ENCODE data around the gene RCN2. TPM values are rescaled to one million over a fixed set of nuclear protein-coding genes. Genes with fewer than 3 reads are reported as not detected.

Gene RCN2
- total RNA-seq, 1 experiment from 2014 or later, result 130 TPM

DNA sequence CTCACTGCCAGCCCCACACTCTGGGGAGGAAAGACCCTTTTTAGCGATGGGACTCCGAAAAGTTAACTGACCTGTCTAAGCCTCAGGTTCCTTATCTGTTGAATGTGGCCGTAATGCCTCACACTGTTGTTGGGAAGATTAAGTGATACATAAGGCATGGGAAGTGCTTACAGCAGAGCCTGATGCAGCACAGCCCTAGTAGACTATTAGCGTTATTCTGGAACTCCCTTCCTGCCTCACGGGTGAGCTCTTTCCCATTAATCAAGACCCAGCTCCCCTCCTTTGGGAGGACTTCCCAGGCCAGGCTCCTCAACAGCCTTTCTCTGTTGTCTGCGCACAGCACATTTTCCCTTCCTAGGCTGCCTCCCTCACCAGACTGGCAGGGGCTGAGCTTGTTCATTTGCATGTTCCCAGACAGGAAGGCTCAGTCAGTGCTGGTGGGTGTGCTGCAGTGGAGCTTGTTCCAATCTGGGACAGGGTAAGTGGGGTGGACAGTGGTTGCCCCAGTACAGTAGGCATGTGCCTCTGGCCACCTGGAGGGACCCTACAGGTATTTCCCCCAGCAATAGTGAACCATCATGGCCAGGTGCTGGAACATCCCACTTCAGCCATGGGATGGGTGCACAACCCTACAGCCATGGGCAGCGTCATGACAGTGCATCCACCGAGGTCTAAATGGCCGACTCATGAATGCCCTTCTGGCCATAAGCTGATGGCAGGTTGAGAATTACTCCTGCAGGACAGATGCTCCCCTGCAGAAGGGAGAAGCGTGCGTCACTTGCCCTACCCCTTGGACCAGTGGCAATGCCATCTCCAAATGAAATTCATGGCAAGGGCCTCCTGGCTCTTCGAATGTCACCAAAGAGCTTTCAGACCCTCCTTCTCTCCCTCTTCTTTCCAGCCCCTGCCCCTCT is 57.6 kb downstream of the RCN2 start:
- Histone ChIP-seq H3K36me3 (replicated peaks; ENCODE audit: control insufficient read depth, insufficient read depth, low read length) (no peaks in the 10 kb centered on the region), H3K27me3 (ENCODE audit: control insufficient read depth, insufficient read depth, low read length) (no peaks in the 10 kb centered on the region), H3K4me3 (ENCODE audit: insufficient read depth, low read depth, low read length) (no peak overlapping the region)
- no peak for DNase-seq

- Histone ChIP-seq H3K36me3 (replicated peaks; ENCODE audit: control insufficient read depth, insufficient read depth, low read length) (no peaks in the 10 kb centered on the region), H3K27me3 (ENCODE audit: control insufficient read depth, insufficient read depth, low read length) (no peaks in the 10 kb centered on the region), H3K4me3 (ENCODE audit: insufficient read depth, low read depth, low read length) (no peak overlapping the region)
- peak; percentile 16 for DNase-seq
These were observed 59.5 kb downstream of the RCN2 start for GRCh38 chr15:76991048-76991447.

DNA sequence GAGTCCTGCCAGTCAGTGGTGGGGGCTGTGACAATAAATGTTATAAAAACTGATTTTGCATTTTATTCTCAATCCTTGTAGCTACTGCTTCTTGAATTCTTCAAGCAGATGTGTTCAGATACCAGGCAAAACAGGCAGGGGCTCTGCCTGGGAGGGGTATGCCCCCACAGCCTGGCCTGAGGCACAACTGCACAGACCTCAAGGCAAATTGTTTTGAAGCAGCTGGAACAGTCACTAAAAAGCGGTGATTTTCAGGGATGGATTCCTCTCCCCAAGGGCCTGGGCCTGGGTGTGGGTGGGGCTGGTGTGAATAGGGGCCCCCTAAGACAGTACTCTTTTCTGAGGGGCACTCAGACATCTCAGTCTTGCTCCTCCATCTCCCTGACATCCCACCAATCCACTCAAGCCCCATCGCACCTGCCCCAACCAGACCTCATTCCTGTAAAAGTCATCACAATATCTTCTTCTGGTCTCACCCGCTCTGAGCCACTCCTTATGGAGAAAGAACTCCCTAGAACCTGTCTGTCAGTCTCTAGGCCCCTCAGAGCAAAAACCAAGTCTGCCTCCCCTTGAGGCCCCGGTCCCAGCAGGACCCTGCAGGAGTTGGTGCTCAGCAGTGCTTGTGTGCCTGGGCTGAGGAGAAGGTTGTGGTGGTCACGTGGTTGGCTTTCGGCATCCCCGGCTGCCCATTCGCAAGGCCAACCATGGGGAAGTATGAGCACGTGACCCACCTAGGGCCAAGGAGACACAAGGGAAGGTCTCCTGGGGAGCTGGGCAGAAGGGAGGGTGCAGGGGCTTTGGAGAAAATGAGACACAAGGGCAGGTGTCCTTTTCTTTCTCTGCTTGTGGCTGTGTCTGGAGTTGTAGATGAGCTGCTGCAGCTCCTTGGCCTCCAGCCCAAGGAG is 60.4 kb downstream of the RCN2 start:
- DNase-seq, result peak; percentile 11
- H3K36me3 ChIP-seq (replicated peaks; ENCODE audit: control insufficient read depth, insufficient read depth, low read length), result no peaks in the 10 kb centered on the region
- no peaks in the 10 kb centered on the region for H3K27me3 ChIP-seq (ENCODE audit: control insufficient read depth, insufficient read depth, low read length)
- H3K4me3 ChIP-seq (ENCODE audit: insufficient read depth, low read depth, low read length), result no peak overlapping the region

DNA sequence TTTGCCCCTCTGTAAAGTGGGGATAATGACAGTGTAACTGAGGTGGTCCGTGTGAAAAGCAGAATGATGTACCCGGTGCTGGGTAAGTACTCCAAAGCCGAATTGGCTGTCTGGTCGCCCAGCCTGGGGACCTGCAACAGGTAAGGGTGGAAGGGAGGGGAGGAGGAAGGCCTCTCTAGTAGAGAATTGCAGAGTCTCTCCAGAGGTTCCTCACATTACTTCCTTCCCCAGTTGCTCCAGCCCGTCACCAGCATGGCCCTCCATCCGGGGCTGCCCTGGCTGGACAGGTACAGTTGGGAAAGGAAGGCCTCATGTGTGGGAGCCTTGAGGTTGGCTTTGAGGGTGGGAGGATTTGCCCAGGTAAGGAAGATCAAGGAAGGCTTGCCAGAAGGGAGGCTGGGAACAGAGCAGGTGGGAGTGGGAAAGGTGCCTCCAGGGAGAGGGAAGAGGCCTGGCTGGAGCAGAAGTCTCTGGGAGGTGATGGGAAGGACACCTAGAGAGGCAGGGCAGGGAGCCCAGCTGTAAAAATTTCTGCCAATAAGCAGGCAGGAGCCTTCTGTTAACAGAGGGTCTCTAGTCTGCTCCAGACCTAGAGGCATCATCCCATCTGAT is 61.7 kb downstream of the RCN2 start:
- H3K4me3 ChIP-seq (ENCODE audit: insufficient read depth, low read depth, low read length), result no peak overlapping the region
- no peaks in the 10 kb centered on the region for H3K36me3 ChIP-seq (replicated peaks; ENCODE audit: control insufficient read depth, insufficient read depth, low read length)
- peak; percentile 13 for DNase-seq
- no peaks in the 10 kb centered on the region for H3K27me3 ChIP-seq (ENCODE audit: control insufficient read depth, insufficient read depth, low read length)

DNA sequence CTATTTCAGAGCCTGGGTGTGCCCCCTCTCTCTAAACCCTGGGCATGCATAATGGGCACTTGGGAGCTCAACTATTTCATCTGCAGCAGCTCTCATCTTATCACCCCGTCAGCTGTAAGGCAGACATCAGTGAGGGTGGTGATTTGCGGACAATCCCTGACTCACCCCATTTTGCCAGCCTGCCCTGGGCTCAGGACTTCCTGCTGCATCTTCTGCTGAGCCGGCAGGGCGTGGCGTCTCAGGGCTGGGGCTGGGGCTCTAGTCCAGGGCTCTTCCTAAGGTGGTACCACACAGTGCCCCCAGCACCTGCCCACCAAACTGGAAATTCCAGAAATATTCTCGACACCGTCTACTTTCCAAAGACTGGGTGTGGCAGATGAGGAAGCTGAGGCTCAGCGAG is 62.5 kb downstream of the RCN2 start:
- H3K27me3 ChIP-seq (ENCODE audit: control insufficient read depth, insufficient read depth, low read length), result no peaks in the 10 kb centered on the region
- no peaks in the 10 kb centered on the region for H3K36me3 ChIP-seq (replicated peaks; ENCODE audit: control insufficient read depth, insufficient read depth, low read length)
- no peak overlapping the region for H3K4me3 ChIP-seq (ENCODE audit: insufficient read depth, low read depth, low read length)
- DNase-seq, result peak; percentile 26

DNA sequence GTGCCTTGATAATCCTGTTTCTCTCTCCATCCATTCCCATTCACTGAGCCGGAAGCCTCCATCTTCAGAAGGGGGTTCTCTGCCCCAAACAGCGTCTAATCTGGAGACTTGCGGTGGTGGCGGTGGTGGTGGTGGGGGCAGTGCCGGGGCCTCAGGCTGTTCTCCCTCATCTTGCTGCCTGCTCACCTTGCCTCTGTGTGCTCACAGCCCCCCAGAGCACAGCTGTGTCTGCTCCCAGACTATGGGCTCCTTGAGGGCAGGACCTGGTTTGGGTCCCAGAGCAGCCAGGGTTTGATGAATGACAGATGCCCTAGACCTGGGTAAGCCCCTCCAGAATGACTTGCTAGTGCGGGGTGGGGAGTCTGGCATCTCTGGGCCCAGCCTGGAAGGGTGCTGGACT is 62.9 kb downstream of the RCN2 start:
- no peak overlapping the region for H3K4me3 ChIP-seq (ENCODE audit: insufficient read depth, low read depth, low read length)
- no peaks in the 10 kb centered on the region for H3K36me3 ChIP-seq (replicated peaks; ENCODE audit: control insufficient read depth, insufficient read depth, low read length)
- DNase-seq, result no peak
- H3K27me3 ChIP-seq (ENCODE audit: control insufficient read depth, insufficient read depth, low read length), result no peaks in the 10 kb centered on the region

- H3K4me3 ChIP-seq (ENCODE audit: insufficient read depth, low read depth, low read length), result no peak within 1 kb of the TSS
- no peaks in the 10 kb centered on the region for H3K27me3 ChIP-seq (ENCODE audit: control insufficient read depth, insufficient read depth, low read length)
- H3K36me3 ChIP-seq (replicated peaks; ENCODE audit: control insufficient read depth, insufficient read depth, low read length), result no peaks in the 10 kb centered on the region
- DNase-seq, result peak; percentile 62
These were observed 63.7 kb downstream of the RCN2 start, which contains the start of gene PSTPIP1 for GRCh38 chr15:76994971-76995945. Gene PSTPIP1, plus strand, starts transcription at chr15:76995126. Its CDS starts 448 bp downstream, at chr15:76995574.

GRCh38 chr15:76996076-76996525 is 64.6 kb downstream of the RCN2 start:
- Histone ChIP-seq H3K27me3 (ENCODE audit: control insufficient read depth, insufficient read depth, low read length) (no peaks in the 10 kb centered on the region), H3K4me3 (ENCODE audit: insufficient read depth, low read depth, low read length) (no peak overlapping the region), H3K36me3 (replicated peaks; ENCODE audit: control insufficient read depth, insufficient read depth, low read length) (no peaks in the 10 kb centered on the region)
- DNase-seq, result no peak

GRCh38 chr15:76996526-76997401 is 65.2 kb downstream of the RCN2 start:
- no peaks in the 10 kb centered on the region for H3K27me3 ChIP-seq (ENCODE audit: control insufficient read depth, insufficient read depth, low read length)
- no peaks in the 10 kb centered on the region for H3K36me3 ChIP-seq (replicated peaks; ENCODE audit: control insufficient read depth, insufficient read depth, low read length)
- H3K4me3 ChIP-seq (ENCODE audit: insufficient read depth, low read depth, low read length), result no peak overlapping the region
- no peak for DNase-seq

GRCh38 chr15:76998663-76999285 is 67.2 kb downstream of the RCN2 start:
- Histone ChIP-seq H3K36me3 (replicated peaks; ENCODE audit: control insufficient read depth, insufficient read depth, low read length) (no peaks in the 10 kb centered on the region), H3K4me3 (ENCODE audit: insufficient read depth, low read depth, low read length) (no peak overlapping the region), H3K27me3 (ENCODE audit: control insufficient read depth, insufficient read depth, low read length) (no peaks in the 10 kb centered on the region)
- DNase-seq, result no peak

DNA sequence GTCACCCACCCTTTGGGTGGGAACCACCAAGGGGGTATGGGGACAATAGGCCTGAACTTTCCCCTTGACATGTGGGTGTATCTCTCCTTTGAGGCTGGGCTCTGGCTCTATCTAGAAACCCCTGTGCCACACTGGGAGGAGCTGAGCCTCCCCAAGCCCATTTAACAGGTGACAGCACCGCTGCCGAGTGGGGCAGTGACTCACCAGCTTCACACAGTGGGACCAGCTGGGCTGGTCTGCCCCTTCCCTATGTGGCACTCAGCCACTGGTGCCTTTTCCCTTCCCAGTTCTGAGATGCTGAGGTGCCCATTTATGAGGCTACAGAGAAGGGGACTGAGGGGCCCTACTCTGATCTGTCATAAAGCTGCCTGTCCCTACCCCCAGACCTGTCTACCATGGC is 68.4 kb downstream of the RCN2 start:
- H3K4me3 ChIP-seq (ENCODE audit: insufficient read depth, low read depth, low read length), result no peak overlapping the region
- H3K36me3 ChIP-seq (replicated peaks; ENCODE audit: control insufficient read depth, insufficient read depth, low read length), result no peaks in the 10 kb centered on the region
- no peaks in the 10 kb centered on the region for H3K27me3 ChIP-seq (ENCODE audit: control insufficient read depth, insufficient read depth, low read length)
- no peak for DNase-seq

GRCh38 chr15:77001351-77001750 is 69.8 kb downstream of the RCN2 start:
- DNase-seq, result no peak
- H3K27me3 ChIP-seq (ENCODE audit: control insufficient read depth, insufficient read depth, low read length), result no peaks in the 10 kb centered on the region

More at GRCh38 chr15:77001351-77001750, 69.8 kb downstream of the RCN2 start:
- Histone ChIP-seq H3K4me3 (ENCODE audit: insufficient read depth, low read depth, low read length) (no peak overlapping the region), H3K36me3 (replicated peaks; ENCODE audit: control insufficient read depth, insufficient read depth, low read length) (no peaks in the 10 kb centered on the region)
